Neural progenitor cell (in vitro differentiated cells): ENCODE results near the gene SPATA17.

Experiments used
- EZH2 ChIP-seq: fragments of 200-600 bp; sonication (generic); IDR thresholded peaks from 2 replicates; pipeline ENCODE4 v1.6.1; 2017; ENCODE audit warnings: antibody characterized with exemption, mild to moderate bottlenecking, moderate library complexity
- TF ChIP-seq, protein P1 (sequence below): fragments of 200-600 bp; sonication (generic); IDR thresholded peaks from 2 replicates; pipeline ENCODE4 v1.5.1; 2017; ENCODE audit warnings: antibody characterized with exemption, mild to moderate bottlenecking

DNA sequence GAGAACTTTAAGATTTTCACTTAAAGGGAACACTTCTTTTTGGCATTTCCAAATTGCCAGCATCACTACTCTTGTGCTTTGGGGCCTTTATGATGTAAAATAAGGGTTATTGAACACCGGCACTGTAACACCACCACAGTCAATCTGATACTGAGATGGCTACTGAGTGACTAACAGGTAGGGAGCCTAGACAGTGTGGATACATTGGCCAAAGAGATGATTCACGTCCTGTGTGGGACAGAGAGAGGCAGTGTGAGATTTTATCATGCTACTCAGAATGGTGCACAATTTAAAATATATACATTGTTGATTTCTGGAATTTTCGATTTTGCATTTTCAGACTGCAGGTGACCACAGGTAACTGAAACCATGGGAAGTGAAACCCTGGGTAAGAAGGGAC, 261.6 kb downstream of the SPATA17 start:
- no peak for TF ChIP-seq EZH2
- TF ChIP-seq, protein P1, sequence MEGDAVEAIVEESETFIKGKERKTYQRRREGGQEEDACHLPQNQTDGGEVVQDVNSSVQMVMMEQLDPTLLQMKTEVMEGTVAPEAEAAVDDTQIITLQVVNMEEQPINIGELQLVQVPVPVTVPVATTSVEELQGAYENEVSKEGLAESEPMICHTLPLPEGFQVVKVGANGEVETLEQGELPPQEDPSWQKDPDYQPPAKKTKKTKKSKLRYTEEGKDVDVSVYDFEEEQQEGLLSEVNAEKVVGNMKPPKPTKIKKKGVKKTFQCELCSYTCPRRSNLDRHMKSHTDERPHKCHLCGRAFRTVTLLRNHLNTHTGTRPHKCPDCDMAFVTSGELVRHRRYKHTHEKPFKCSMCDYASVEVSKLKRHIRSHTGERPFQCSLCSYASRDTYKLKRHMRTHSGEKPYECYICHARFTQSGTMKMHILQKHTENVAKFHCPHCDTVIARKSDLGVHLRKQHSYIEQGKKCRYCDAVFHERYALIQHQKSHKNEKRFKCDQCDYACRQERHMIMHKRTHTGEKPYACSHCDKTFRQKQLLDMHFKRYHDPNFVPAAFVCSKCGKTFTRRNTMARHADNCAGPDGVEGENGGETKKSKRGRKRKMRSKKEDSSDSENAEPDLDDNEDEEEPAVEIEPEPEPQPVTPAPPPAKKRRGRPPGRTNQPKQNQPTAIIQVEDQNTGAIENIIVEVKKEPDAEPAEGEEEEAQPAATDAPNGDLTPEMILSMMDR, result no peak
